ENCODE results near the gene RTN4RL1.

RTN4RL1 gene

GRCh38 chr17:2034806-2035540, 9.8 kb upstream of the RTN4RL1 start:
- Histone ChIP-seq H3K4me1 (ENCODE audit: insufficient read depth, low read length, severe bottlenecking) (peaks cover 12% of the 10 kb centered on the region), H3K36me3 (ENCODE audit: insufficient read depth, low read length) (peaks cover 20% of the 10 kb centered on the region; the same call in 1 of the 2 replicates), H3K27ac (ENCODE audit: low read depth, low read length, poor library complexity, severe bottlenecking) (no peak overlapping the region), H3K4me3 (ENCODE audit: low read depth, low read length, poor library complexity, severe bottlenecking) (no peak overlapping the region), H3K79me2 (ENCODE audit: insufficient read depth, low read length) (no peaks in the 10 kb centered on the region), H3K27me3 (ENCODE audit: insufficient read depth, low read length) (no peaks in the 10 kb centered on the region), H2AFZ (ENCODE audit: low read length) (no peak overlapping the region), H3K9ac (ENCODE audit: low read length) (no peak overlapping the region), H3K9me3 (ENCODE audit: low read length) (no peaks in the 10 kb centered on the region), H3K4me2 (ENCODE audit: low read length) (no peak overlapping the region), H4K20me1 (ENCODE audit: insufficient read depth, low read length) (no peaks in the 10 kb centered on the region), H3K9me2 (ENCODE audit: low read depth, low read length) (no peaks in the 10 kb centered on the region), H3F3A (ENCODE audit: insufficient read depth, low read length) (no peaks in the 10 kb centered on the region)
- no peak for TF ChIP-seq EZH2 (IDR thresholded peaks at IDR 0.05; ENCODE audit: borderline replicate concordance, low read length)
- TF ChIP-seq, protein P1, sequence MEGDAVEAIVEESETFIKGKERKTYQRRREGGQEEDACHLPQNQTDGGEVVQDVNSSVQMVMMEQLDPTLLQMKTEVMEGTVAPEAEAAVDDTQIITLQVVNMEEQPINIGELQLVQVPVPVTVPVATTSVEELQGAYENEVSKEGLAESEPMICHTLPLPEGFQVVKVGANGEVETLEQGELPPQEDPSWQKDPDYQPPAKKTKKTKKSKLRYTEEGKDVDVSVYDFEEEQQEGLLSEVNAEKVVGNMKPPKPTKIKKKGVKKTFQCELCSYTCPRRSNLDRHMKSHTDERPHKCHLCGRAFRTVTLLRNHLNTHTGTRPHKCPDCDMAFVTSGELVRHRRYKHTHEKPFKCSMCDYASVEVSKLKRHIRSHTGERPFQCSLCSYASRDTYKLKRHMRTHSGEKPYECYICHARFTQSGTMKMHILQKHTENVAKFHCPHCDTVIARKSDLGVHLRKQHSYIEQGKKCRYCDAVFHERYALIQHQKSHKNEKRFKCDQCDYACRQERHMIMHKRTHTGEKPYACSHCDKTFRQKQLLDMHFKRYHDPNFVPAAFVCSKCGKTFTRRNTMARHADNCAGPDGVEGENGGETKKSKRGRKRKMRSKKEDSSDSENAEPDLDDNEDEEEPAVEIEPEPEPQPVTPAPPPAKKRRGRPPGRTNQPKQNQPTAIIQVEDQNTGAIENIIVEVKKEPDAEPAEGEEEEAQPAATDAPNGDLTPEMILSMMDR (IDR thresholded peaks at IDR 0.05; ENCODE audit: low read length), result no peak

- H3K4me2 ChIP-seq (ENCODE audit: low read length), result no peak overlapping the region
- no peaks in the 10 kb centered on the region for H3K9me3 ChIP-seq (ENCODE audit: low read length)
- H4K20me1 ChIP-seq (ENCODE audit: insufficient read depth, low read length), result no peaks in the 10 kb centered on the region
- H3K9me2 ChIP-seq (ENCODE audit: low read depth, low read length), result no peaks in the 10 kb centered on the region
- TF ChIP-seq EZH2 (IDR thresholded peaks at IDR 0.05; ENCODE audit: borderline replicate concordance, low read length), result no peak
- TF ChIP-seq, protein P1 (IDR thresholded peaks at IDR 0.05; ENCODE audit: low read length), result no peak
- no peaks in the 10 kb centered on the region for H3K79me2 ChIP-seq (ENCODE audit: insufficient read depth, low read length)
- no peak overlapping the region for H3K9ac ChIP-seq (ENCODE audit: low read length)
- H3F3A ChIP-seq (ENCODE audit: insufficient read depth, low read length), result no peaks in the 10 kb centered on the region
- no peaks in the 10 kb centered on the region for H3K27me3 ChIP-seq (ENCODE audit: insufficient read depth, low read length)
- H2AFZ ChIP-seq (ENCODE audit: low read length), result no peak overlapping the region
- peaks cover 20% of the 10 kb centered on the region; the same call in 1 of the 2 replicates for H3K36me3 ChIP-seq (ENCODE audit: insufficient read depth, low read length)
- no peak overlapping the region for H3K4me3 ChIP-seq (ENCODE audit: low read depth, low read length, poor library complexity, severe bottlenecking)
- no peak overlapping the region for H3K27ac ChIP-seq (ENCODE audit: low read depth, low read length, poor library complexity, severe bottlenecking)
- H3K4me1 ChIP-seq (ENCODE audit: insufficient read depth, low read length, severe bottlenecking), result peaks cover 16% of the 10 kb centered on the region
Observed at GRCh38 chr17:2034157-2034556, 9.0 kb upstream of the RTN4RL1 start.

DNA sequence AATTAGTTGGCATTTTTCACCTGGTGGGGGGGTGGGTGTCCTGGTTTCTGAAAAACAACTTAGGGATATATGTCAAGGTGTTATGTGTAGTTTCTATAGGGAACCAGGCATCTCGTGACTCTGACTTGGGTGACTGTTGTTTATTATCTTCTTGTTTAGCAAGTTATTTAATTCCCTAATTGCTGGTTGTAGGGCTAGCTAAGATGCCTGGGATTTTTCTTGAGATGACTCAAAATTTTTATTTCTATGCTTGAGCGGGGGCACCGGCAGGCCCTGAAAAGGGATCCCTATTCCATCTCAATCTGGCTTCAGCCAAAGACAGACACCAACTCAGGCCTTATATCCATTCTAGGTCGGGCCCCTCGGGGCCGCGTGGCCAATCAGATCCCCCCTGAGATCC, 8.0 kb upstream of the RTN4RL1 start:
- Histone ChIP-seq H3K27me3 (ENCODE audit: insufficient read depth, low read length) (no peaks in the 10 kb centered on the region; the same call in 1 of the 2 replicates), H3K27ac (ENCODE audit: low read depth, low read length, poor library complexity, severe bottlenecking) (no peak overlapping the region), H3K9ac (ENCODE audit: low read length) (no peak overlapping the region), H3K4me3 (ENCODE audit: low read depth, low read length, poor library complexity, severe bottlenecking) (no peak overlapping the region), H3K36me3 (ENCODE audit: insufficient read depth, low read length) (peaks cover 17% of the 10 kb centered on the region; the same call in 1 of the 2 replicates), H4K20me1 (ENCODE audit: insufficient read depth, low read length) (no peaks in the 10 kb centered on the region), H3K9me3 (ENCODE audit: low read length) (no peaks in the 10 kb centered on the region), H3K4me1 (ENCODE audit: insufficient read depth, low read length, severe bottlenecking) (peaks cover 16% of the 10 kb centered on the region), H3K9me2 (ENCODE audit: low read depth, low read length) (no peaks in the 10 kb centered on the region), H3K79me2 (ENCODE audit: insufficient read depth, low read length) (no peaks in the 10 kb centered on the region), H3F3A (ENCODE audit: insufficient read depth, low read length) (no peaks in the 10 kb centered on the region), H2AFZ (ENCODE audit: low read length) (no peak overlapping the region), H3K4me2 (ENCODE audit: low read length) (no peak overlapping the region)
- TF ChIP-seq EZH2 (IDR thresholded peaks at IDR 0.05; ENCODE audit: borderline replicate concordance, low read length), result no peak
- TF ChIP-seq, protein P1 (IDR thresholded peaks at IDR 0.05; ENCODE audit: low read length), result no peak

Data from OCI-LY1 (cell line).